8988T (cell line): ENCODE data around the gene DSTYK.
"Not testable (repeated sequence)": the region's sequence is repeated elsewhere in the genome, so short reads cannot be mapped to it uniquely, and the experiment has no call there.

Experiments
- DNase-seq: peaks from one replicate; pipeline ENCODE4 v3.0.0; 2011

DSTYK gene

GRCh38 chr1:205211839-205212536 is 486 bp upstream of the DSTYK start:
- DNase-seq, result no peak

DNA sequence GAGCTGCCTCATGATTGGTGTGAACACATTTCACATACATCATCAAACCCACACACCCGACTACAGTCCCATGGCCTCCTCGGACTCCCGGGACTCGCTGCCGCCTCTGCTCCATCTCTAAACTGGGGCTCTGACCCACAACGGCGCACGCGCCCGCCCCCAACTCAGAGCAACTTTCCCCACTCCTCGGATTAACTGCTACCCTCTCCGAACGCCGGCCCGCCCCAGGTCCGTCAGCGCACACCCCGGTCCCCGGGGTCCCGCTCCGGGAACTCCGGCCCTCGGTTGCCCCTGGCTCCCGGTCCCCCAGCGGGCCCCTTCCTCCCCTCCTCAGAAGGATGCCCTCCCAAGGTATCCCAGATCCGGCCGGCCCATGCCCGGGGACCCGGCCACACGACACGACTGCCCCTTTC is 740 bp downstream of the DSTYK start:
- DNase-seq, result no peak

DNA sequence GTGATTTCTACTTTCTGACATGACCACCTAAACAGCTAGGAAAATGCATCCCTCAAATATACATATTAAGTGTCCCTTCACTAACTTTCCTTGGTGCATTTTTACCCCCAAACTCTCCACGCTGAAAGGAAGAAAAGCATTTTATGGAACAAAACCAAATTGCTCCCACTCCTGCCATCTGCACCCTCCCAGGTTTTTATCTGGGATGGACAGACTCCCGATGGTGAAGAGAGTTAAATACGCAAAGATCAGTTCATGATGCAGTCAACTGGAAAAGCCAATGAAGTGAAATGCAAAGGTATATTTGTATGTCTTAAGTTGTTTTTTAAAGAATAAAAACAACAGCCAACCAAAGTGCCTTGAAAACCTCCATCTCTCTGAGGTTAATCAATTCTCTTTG is 2.7 kb downstream of the DSTYK start:
- DNase-seq, result no peak

GRCh38 chr1:205205055-205205454 is 6.4 kb downstream of the DSTYK start:
- DNase-seq, result no peak

DNA sequence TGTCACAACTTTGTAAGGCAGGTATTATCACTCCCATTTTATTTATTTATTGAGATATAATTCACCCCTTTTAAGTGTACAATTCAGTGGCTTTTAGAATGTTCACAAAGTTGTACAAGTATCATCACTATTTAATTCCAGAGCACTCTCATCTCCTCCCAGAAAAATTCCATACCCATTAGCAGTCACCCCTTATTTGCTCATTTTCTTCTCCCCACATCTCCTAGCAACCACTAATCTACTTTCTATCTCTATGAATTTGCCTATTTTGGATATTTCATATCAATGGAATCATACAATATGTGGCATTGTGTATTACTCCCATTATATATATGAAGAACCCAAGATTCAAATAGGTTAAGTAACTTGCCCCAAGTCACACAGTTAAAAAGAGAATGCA is 7.0 kb downstream of the DSTYK start:
- DNase-seq, result no peak

GRCh38 chr1:205199931-205200299 is 11.6 kb downstream of the DSTYK start:
- DNase-seq, result no peak

DNA sequence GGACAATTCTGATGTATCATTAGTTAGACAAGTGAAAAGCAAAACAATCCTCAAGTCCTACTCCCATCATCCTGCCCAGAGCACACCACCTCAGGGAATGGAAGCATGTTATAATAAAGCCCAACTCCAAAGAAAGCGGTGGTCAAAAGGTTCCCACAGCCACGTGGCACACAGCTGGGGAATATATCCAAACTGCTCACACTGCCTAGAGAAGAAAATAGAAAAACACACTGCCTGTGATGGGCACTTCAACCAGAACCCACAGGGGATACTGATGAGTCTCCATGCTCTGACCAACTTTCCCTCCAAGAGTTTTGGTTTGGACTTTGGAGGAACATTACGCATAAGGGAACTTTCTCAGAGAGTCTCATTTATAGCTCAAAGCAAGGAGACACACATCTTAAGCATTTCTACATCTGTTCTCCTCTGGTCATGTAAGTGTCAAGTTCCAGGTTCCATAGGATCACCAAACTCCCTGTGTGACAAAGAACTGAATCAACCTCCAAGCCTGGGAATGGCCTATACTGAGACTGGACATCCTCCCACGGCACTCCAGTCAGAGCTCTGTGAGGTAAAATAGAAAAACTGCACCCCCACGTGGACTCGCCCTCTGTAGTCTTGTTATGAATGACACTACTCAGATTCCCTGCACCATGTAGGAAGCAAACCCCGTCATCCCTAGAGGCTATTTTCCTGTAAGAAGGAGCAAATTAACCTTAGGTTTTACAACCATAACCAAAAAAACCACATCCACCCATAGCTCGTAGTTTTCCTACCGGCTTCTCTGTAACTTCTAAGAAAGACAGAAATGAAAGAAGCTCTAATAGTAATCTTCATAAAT is 12.2 kb downstream of the DSTYK start:
- no peak for DNase-seq

DNA sequence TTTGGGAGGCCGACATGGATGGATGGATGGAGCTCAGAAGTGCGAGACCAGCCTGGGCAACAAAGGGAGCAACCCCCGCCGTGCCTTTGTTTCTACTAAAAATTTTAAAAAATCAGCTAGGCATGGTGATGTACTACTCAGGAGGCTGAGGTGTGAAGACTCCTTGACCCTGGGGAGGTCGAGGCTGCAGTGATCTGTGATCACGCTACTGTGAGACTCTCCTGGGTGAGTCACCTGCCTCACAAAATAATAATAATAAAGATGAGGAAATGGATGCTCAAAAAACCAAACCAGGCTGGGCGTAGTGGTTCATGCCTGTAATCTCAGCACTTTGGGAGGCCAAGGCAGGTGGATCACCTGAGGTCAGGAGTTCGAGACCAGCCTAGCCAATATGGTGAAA is 19.2 kb downstream of the DSTYK start:
- no peak for DNase-seq

- DNase-seq, result no peak
Observed at GRCh38 chr1:205191622-205192021, 19.9 kb downstream of the DSTYK start.

GRCh38 chr1:205190845-205191577 is 20.5 kb downstream of the DSTYK start:
- DNase-seq, result no peak

GRCh38 chr1:205189131-205189530 is 22.4 kb downstream of the DSTYK start:
- DNase-seq, result no peak

GRCh38 chr1:205188596-205188995 is 22.9 kb downstream of the DSTYK start:
- DNase-seq, result no peak

GRCh38 chr1:205188098-205188497 is 23.4 kb downstream of the DSTYK start:
- DNase-seq, result no peak

- DNase-seq, result no peak
Observed at GRCh38 chr1:205187420-205187819, 24.1 kb downstream of the DSTYK start.

GRCh38 chr1:205186191-205186590 is 25.3 kb downstream of the DSTYK start:
- no peak for DNase-seq

GRCh38 chr1:205183676-205184335 is 27.7 kb downstream of the DSTYK start:
- no peak for DNase-seq

GRCh38 chr1:205182930-205183329 is 28.6 kb downstream of the DSTYK start:
- no peak for DNase-seq

DNA sequence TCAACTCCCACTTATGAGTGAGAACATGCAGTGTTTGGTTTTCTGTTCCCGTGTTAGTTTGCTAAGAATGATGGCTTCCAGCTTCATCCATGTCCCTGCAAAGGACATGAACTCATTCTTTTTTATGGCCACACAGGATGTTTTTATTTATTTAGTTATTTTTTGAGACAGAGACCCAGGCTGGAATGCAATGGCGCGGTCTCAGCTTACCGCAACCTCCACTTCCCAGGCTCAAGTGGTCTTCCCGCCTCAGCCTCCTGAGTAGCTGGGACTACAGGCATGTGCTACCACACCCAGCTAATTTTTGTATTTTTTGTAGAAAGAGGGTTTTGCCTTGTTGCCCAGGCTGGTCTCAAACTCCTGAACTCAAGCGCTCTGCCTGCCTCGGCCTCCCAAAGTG is 31.2 kb downstream of the DSTYK start:
- DNase-seq, result not testable (repeated sequence)

DNA sequence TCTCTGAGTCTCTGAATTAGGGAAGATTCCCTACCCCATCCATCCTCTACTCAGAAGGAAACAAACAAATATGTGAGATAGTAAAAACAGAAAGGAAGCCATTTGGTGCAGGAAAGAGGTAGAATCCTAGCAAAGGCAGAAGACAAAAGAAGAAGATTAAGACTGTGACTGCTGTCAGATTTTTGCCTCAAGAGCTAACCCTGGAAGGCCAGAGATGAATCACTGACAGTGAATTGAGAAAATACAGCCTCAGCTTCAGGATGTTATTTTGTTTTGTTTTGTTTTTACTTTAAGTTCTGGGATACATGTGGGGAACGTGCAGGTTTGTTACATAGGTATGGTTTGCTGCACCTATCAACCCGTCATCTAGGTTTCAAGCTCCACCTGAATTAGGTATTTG is 31.7 kb downstream of the DSTYK start:
- DNase-seq, result no peak

GRCh38 chr1:205172729-205173366 is 38.7 kb downstream of the DSTYK start:
- DNase-seq, result peak; percentile 16

GRCh38 chr1:205171369-205171768 is 40.1 kb downstream of the DSTYK start:
- DNase-seq, result no peak

GRCh38 chr1:205170532-205171269 is 40.8 kb downstream of the DSTYK start:
- no peak for DNase-seq
